Sigmoid colon (tissue), 7 donors: ENCODE measurements around the gene ELFN2. TPM values are rescaled to one million over a fixed set of nuclear protein-coding genes. Genes with fewer than 3 reads are reported as not detected.

Experiments
- DNase-seq: peaks from one replicate; pipeline ENCODE4 v3.0.0-alpha.2; 2019
- H3K27ac ChIP-seq, 4 donors: fragments of 200-600 bp; sonication (generic); one replicate each; pipeline ENCODE4 v1.5.1; 2016 to 2019; ENCODE audit warnings: mild to moderate bottlenecking in 1 of 4
- H3K27me3 ChIP-seq, 3 donors: fragments of 200-600 bp; sonication (generic); one replicate each; pipeline ENCODE4 v1.5.1; 2019; ENCODE audit warnings: mild to moderate bottlenecking in 1 of 3
- H3K36me3 ChIP-seq, 4 donors: fragments of 200-600 bp; sonication (generic); one replicate each; pipeline ENCODE4 v1.5.1; 2016 to 2019
- H3K4me1 ChIP-seq, 4 donors: fragments of 200-600 bp; sonication (generic); one replicate each; pipeline ENCODE4 v1.5.1; 2017 to 2019
- H3K4me3 ChIP-seq, 4 donors: fragments of 200-600 bp; sonication (generic); one replicate each; pipeline ENCODE4 v1.5.1; 2017 to 2019; ENCODE audit warnings: mild to moderate bottlenecking in 2 of 4, moderate library complexity in 1 of 4
- H3K9me3 ChIP-seq, 4 donors: fragments of 200-600 bp in 3 of 4; sonication (generic) in 3 of 4; one replicate each; pipeline versions ENCODE4 v1.5.1 to v1.6.1; 2013 to 2019
- EP300 ChIP-seq, 4 donors: sonication (generic); formaldehyde crosslinking; IDR thresholded peaks; one replicate each; pipeline ENCODE4 v1.6.1; 2017; ENCODE audit warnings: antibody characterized with exemption in 4 of 4
- POLR2A ChIP-seq, 2 donors: fragments of 450-650 bp; IDR thresholded peaks; one replicate each; pipeline ENCODE4 v1.6.1; 2016; ENCODE audit warnings: antibody characterized with exemption in 2 of 2, mild to moderate bottlenecking in 2 of 2, moderate library complexity in 2 of 2
- POLR2AphosphoS5 ChIP-seq, 4 donors: sonication (generic); formaldehyde crosslinking; IDR thresholded peaks; one replicate each; pipeline ENCODE4 v1.6.1; 2017; ENCODE audit warnings: antibody characterized with exemption in 4 of 4
- WGBS, 2 donors: extraction: QIAGEN DNeasy Blood & Tissue Kit; methylation state at CpG; one replicate each; pipeline ENCODE4 v1.1.7; 2013; 5-methylcytosine and 5-hydroxymethylcytosine counted together
- intact Hi-C: fragments of 100-400 bp; cut with DNase I; formaldehyde crosslinking; loops from one replicate; pipeline ENCODE4 v1.15.1; 2023
- polyA plus RNA-seq, 3 donors: library from polyadenylated mRNA; stranded (reverse); fragments of 200-250 nt; gene quantifications; one replicate each; pipeline ENCODE4 v1.2.3, GENCODE V29; 2013
- total RNA-seq, 4 donors: library from RNA; depleted of rRNA; stranded (reverse); fragments of >200 nt; gene quantifications; one replicate each; pipeline ENCODE4 v1.1.0, GENCODE V29; 2016
- TF ChIP-seq, protein P1 (sequence below), 4 experiments: fragments of 450-650 bp in 3 of 4; fragments of 200-600 bp in 1 of 4; IDR thresholded peaks; one replicate each; pipeline ENCODE4 v1.5.1; 2016 to 2019; ENCODE audit warnings: antibody characterized with exemption in 4 of 4, mild to moderate bottlenecking in 3 of 4, moderate library complexity in 2 of 4
- donor health status: healthy with polysubstance abuse.
- donor health status: Bipolar disorder and iron deficiency.
- donor health status: healthy.

Gene ELFN2
- total and polyA plus RNA-seq, 7 donors: under 0.01 to 0.55 (median 0.15) TPM; not detected in 3

DNA sequence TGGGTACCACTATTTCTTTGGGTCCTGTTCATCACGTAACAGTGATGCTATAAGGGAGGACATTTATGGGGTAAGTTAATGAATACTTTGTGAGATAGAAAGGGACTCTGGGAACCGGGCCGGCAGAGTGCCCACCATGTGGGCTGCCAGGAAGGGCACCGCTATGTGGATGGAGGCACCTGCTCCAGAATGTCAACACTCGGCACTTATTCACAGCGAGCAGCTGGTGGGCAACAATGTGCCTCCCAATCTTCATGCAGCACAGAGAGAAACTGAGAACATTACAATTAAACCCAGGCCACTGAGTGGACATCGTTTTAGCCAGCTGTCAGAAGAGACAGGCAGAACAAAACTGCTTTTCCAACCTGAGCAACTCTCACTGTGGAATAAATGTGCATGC is 15.8 kb upstream of the ELFN2 start:
- no peaks in the 10 kb centered on the region for H3K9me3 ChIP-seq
- H3K4me1 ChIP-seq: no peaks in the 10 kb centered on the region
- 86 to 87% methylated on average over 7 of the region's 7 CpGs for WGBS, 2 donors
- no peaks in the 10 kb centered on the region for H3K36me3 ChIP-seq
- no peak for DNase-seq
- no peak overlapping the region for H3K4me3 ChIP-seq
- TF ChIP-seq EP300 (IDR thresholded peaks at IDR 0.05): no peak
- TF ChIP-seq POLR2AphosphoS5 (IDR thresholded peaks at IDR 0.05): no peak
- TF ChIP-seq, protein P1, sequence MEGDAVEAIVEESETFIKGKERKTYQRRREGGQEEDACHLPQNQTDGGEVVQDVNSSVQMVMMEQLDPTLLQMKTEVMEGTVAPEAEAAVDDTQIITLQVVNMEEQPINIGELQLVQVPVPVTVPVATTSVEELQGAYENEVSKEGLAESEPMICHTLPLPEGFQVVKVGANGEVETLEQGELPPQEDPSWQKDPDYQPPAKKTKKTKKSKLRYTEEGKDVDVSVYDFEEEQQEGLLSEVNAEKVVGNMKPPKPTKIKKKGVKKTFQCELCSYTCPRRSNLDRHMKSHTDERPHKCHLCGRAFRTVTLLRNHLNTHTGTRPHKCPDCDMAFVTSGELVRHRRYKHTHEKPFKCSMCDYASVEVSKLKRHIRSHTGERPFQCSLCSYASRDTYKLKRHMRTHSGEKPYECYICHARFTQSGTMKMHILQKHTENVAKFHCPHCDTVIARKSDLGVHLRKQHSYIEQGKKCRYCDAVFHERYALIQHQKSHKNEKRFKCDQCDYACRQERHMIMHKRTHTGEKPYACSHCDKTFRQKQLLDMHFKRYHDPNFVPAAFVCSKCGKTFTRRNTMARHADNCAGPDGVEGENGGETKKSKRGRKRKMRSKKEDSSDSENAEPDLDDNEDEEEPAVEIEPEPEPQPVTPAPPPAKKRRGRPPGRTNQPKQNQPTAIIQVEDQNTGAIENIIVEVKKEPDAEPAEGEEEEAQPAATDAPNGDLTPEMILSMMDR (IDR thresholded peaks at IDR 0.05): no peak
- no peak for TF ChIP-seq POLR2A (IDR thresholded peaks at IDR 0.05)
- H3K27me3 ChIP-seq: peaks cover 0 to 42% (median 10%) of the 10 kb centered on the region in 3 donors
- intact Hi-C loops: no loop called here
- H3K27ac ChIP-seq: no peak overlapping the region

DNA sequence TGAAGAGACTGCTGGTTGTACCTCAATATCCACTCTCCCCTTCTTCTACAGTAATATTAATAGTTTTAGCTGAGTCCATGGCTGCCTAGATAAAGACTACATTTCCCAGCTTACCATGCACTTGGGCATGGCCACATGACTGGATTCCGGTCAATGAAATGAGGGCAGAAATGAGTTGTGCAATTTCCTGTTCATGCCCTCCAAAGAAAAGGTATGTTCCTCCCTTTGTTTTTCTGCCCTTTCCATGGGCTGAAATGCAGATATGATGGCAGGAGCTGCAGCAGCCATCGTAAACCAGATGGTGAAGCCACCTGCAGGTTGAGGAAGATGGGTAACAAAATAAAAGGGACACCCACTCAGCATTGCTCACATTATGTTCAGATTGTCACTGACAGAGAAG is 15.3 kb upstream of the ELFN2 start:
- Histone ChIP-seq H3K9me3 (no peaks in the 10 kb centered on the region), H3K4me1 (no peaks in the 10 kb centered on the region), H3K27ac (no peak overlapping the region), H3K4me3 (no peak overlapping the region), H3K27me3 (peaks cover 0 to 42% (median 6%) of the 10 kb centered on the region in 3 donors), H3K36me3 (no peaks in the 10 kb centered on the region)
- no peak for TF ChIP-seq EP300 (IDR thresholded peaks at IDR 0.05)
- no peak for TF ChIP-seq POLR2A (IDR thresholded peaks at IDR 0.05)
- TF ChIP-seq, protein P1 (IDR thresholded peaks at IDR 0.05): no peak
- no peak for TF ChIP-seq POLR2AphosphoS5 (IDR thresholded peaks at IDR 0.05)
- intact Hi-C loops: no loop called here
- DNase-seq: no peak
- WGBS, 2 donors: 76 to 78% methylated on average over 2 of the region's 2 CpGs

DNA sequence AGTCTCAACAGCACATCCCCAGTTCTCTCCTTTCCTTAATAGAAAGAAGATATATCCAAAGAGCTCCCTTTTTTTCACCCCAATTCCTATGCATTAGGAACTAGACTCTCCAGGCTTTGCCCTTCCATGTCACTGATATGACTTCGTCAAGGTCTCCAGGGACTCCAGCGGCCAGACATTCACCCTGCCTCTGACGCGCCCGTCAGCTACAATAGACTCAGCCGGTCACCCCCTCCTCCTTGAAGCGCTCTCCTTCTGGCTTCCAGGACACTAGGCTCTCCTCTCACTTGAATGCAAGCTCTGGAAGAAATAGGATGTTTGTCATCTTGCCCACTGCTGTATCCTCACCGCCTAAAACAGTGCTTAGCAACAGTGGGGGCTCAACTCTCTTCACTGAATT is 14.9 kb upstream of the ELFN2 start:
- no peak for TF ChIP-seq EP300 (IDR thresholded peaks at IDR 0.05)
- TF ChIP-seq, protein P1 (IDR thresholded peaks at IDR 0.05): no peak
- TF ChIP-seq POLR2A (IDR thresholded peaks at IDR 0.05): no peak
- no peak for TF ChIP-seq POLR2AphosphoS5 (IDR thresholded peaks at IDR 0.05)
- WGBS, 2 donors: 67 to 69% methylated on average over 8 of the region's 8 CpGs
- H3K27me3 ChIP-seq: peaks cover 0 to 42% (median 2%) of the 10 kb centered on the region in 3 donors
- H3K4me1 ChIP-seq: no peaks in the 10 kb centered on the region
- no peak for DNase-seq
- intact Hi-C loops: no loop called here
- no peaks in the 10 kb centered on the region for H3K9me3 ChIP-seq
- H3K27ac ChIP-seq: no peak overlapping the region
- no peaks in the 10 kb centered on the region for H3K36me3 ChIP-seq
- no peak overlapping the region for H3K4me3 ChIP-seq

DNA sequence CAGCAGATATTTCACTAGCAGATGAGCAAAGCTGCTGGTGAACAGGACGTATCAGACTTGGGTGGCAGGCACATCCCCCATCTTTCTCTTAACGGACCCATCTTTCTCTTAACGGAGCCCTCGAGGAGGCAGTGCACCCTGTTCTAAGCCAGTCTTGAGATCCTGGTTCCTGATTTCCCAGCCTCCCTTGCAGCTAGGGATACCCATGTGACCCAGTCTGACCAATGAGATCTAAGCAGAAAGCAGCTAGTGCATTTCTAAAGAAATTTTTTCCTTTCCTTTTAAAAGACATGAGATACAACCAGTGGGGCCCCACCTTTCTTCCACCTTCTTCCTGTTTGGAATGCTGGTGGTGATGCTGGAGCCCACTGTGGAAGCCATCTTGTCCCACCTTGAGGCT is 13.6 kb upstream of the ELFN2 start:
- H3K4me1 ChIP-seq: no peaks in the 10 kb centered on the region
- WGBS, 2 donors: 90 to 92% methylated on average over 4 of the region's 4 CpGs
- no peaks in the 10 kb centered on the region for H3K9me3 ChIP-seq
- no peak overlapping the region for H3K27ac ChIP-seq
- H3K27me3 ChIP-seq: peaks cover 0 to 35% (median 0%) of the 10 kb centered on the region in 3 donors
- DNase-seq: no peak
- TF ChIP-seq POLR2A (IDR thresholded peaks at IDR 0.05): no peak
- TF ChIP-seq, protein P1 (IDR thresholded peaks at IDR 0.05): no peak
- TF ChIP-seq POLR2AphosphoS5 (IDR thresholded peaks at IDR 0.05): no peak
- TF ChIP-seq EP300 (IDR thresholded peaks at IDR 0.05): no peak
- H3K36me3 ChIP-seq: no peaks in the 10 kb centered on the region
- intact Hi-C loops: no loop called here
- H3K4me3 ChIP-seq: no peak overlapping the region

DNA sequence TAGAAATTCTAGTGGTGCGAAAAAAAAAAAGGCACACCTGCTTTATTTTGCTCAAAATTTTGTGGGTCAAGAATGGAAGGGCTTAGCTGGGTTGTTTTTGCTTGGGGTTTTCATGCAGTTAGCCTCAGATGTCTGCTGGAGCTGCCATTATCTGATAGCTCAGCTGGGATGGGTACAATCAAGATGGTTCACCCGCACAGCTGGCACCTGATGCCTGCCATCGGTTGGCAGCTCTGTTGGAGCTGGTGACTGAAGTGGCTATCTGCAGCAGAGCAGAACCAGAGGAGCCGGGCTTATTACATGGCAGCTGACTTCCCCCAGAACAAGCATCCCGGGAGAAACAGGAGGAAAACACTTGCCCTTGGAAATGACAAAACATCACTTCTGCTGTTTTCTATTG is 12.1 kb upstream of the ELFN2 start:
- H3K9me3 ChIP-seq: no peaks in the 10 kb centered on the region
- no peaks in the 10 kb centered on the region for H3K36me3 ChIP-seq
- H3K27me3 ChIP-seq: peaks cover 0 to 47% (median 3%) of the 10 kb centered on the region in 3 donors
- TF ChIP-seq POLR2AphosphoS5 (IDR thresholded peaks at IDR 0.05) (no peak), POLR2A (IDR thresholded peaks at IDR 0.05) (no peak), EP300 (IDR thresholded peaks at IDR 0.05) (no peak)
- TF ChIP-seq, protein P1 (IDR thresholded peaks at IDR 0.05): no peak
- H3K4me3 ChIP-seq: no peak overlapping the region
- H3K27ac ChIP-seq: no peak overlapping the region
- no peaks in the 10 kb centered on the region for H3K4me1 ChIP-seq
- DNase-seq: no peak
- WGBS, 2 donors: 63 to 82% methylated on average over 5 of the region's 5 CpGs
- intact Hi-C loops: no loop called here
